Thoracic aorta (tissue), 2 donors: ENCODE results near the gene NF2. TPM values are rescaled to one million over a fixed set of nuclear protein-coding genes. Genes with fewer than 3 reads are reported as not detected.

ENCODE experiments used
- ATAC-seq: fragments of 150-250 bp; one replicate; pipeline ENCODE4 v1.8.0; 2017; ENCODE audit warnings: low read depth; ENCODE audit not compliant: insufficient number of reproducible peaks, low FRiP score
- DNase-seq: peaks from one replicate; pipeline ENCODE4 v3.0.0-alpha.2; 2020; ENCODE audit warnings: low spot score
- H3K27ac ChIP-seq, 2 donors: fragments of 200-600 bp; sonication (generic); 1 replicate in 1 of 2; 2 replicates in 1 of 2; pipeline ENCODE4 v1.5.1; 2016; ENCODE audit warnings: mild to moderate bottlenecking in 2 of 2, moderate library complexity in 2 of 2
- H3K27me3 ChIP-seq: fragments of 200-600 bp; sonication (generic); replicated peaks from 2 replicates; pipeline ENCODE4 v1.6.0; 2016; ENCODE audit warnings: mild to moderate bottlenecking; ENCODE audit not compliant: insufficient read depth
- H3K36me3 ChIP-seq: fragments of 200-600 bp; sonication (generic); one replicate; pipeline ENCODE4 v1.5.1; 2016
- H3K4me1 ChIP-seq, 2 donors: fragments of 200-600 bp; sonication (generic); 1 replicate in 1 of 2; 2 replicates in 1 of 2; pipeline versions ENCODE4 v1.5.1 to v1.6.0; 2016; ENCODE audit warnings: low read depth in 2 of 2, mild to moderate bottlenecking in 1 of 2; ENCODE audit not compliant: control insufficient read depth in 1 of 2
- H3K4me3 ChIP-seq: fragments of 200-600 bp; sonication (generic); 2 replicates; pipeline ENCODE4 v1.5.1; 2016; ENCODE audit warnings: mild to moderate bottlenecking
- H3K9me3 ChIP-seq: fragments of 200-600 bp; sonication (generic); 2 replicates; pipeline ENCODE4 v1.5.1; 2016
- total RNA-seq, 2 donors: library from RNA; depleted of rRNA; stranded (reverse); fragments of >200 nt; gene quantifications; one replicate each; pipeline versions ENCODE4 v1.1.0 to v1.2.3, GENCODE V29; 2016
- TF ChIP-seq, protein P1 (sequence below): fragments of 200-600 bp; sonication (generic); IDR thresholded peaks from one replicate; pipeline ENCODE4 v1.5.1; 2019; ENCODE audit warnings: antibody characterized with exemption

NF2 gene
- total RNA-seq, 2 donors from 2014 or later: 37.1 to 41.2 TPM

- ATAC-seq (no peak), DNase-seq (no peak)
- no peaks in the 10 kb centered on the region for H3K4me1 ChIP-seq
- H3K9me3 ChIP-seq: no peaks in the 10 kb centered on the region
- no peaks in the 10 kb centered on the region for H3K27me3 ChIP-seq
- no peak overlapping the region for H3K27ac ChIP-seq
- TF ChIP-seq, protein P1, sequence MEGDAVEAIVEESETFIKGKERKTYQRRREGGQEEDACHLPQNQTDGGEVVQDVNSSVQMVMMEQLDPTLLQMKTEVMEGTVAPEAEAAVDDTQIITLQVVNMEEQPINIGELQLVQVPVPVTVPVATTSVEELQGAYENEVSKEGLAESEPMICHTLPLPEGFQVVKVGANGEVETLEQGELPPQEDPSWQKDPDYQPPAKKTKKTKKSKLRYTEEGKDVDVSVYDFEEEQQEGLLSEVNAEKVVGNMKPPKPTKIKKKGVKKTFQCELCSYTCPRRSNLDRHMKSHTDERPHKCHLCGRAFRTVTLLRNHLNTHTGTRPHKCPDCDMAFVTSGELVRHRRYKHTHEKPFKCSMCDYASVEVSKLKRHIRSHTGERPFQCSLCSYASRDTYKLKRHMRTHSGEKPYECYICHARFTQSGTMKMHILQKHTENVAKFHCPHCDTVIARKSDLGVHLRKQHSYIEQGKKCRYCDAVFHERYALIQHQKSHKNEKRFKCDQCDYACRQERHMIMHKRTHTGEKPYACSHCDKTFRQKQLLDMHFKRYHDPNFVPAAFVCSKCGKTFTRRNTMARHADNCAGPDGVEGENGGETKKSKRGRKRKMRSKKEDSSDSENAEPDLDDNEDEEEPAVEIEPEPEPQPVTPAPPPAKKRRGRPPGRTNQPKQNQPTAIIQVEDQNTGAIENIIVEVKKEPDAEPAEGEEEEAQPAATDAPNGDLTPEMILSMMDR: no peak
- H3K36me3 ChIP-seq: peaks cover 7% of the 10 kb centered on the region
- no peak overlapping the region for H3K4me3 ChIP-seq
These were observed 36.1 kb upstream of the NF2 start for GRCh38 chr22:29567338-29567737.

DNA sequence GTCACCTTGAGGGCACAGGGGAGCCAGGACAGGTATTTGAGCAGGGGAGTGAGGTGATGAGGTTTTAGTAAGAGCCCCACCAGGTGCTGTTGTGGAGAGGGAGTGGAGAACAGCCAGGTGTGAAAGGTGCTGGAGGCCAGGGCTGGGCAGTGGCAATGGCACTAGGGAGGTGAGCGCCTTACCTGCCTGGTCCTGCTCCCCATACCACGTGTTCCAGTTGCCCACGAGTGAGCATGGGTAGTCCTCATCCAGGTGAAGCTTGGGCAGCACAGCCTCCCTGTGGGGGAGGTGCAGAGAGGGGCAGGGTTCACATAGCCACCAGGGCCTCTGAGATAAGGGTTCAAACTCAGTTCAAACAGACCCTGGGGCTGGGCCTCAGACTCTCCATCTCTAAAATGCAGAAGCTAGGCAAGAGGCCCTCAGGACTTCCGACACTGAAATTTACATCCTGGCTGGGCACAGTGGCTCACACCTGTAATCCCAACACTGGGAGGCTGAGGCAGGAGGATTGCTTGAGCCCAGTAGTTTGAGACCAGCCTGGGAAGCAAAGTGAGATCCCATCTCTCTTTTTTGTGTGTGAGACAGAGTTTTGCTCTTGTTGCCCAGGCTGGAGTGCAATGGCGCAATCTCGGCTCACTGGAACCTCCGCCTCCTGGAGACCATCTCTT is 34.3 kb upstream of the NF2 start:
- TF ChIP-seq, protein P1: no peak
- Histone ChIP-seq H3K27me3 (no peaks in the 10 kb centered on the region), H3K4me1 (no peaks in the 10 kb centered on the region), H3K36me3 (peaks cover 7% of the 10 kb centered on the region), H3K9me3 (no peaks in the 10 kb centered on the region), H3K27ac (no peak overlapping the region), H3K4me3 (no peak overlapping the region)
- DNase-seq (no peak), ATAC-seq (no peak)

DNA sequence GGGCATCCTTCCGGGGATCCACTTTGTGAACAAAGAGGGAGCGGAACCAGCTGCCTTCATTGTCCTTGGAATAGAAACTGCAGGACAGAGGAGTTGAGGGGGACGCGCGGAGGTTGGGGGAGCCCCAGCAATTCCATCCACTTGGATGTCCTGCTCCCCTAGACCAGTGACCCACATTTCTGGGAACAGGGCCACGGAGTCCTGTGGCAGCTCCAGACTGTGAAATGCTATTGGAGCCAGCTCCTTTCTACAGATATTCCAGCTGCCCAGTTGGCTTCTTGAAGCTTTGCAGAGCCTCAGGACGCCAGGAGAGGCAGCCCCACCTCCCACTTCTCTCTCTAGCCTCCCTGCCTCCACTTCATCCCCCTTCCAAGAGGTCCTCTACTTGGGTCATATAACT is 33.0 kb upstream of the NF2 start:
- no peak overlapping the region for H3K4me3 ChIP-seq
- TF ChIP-seq, protein P1: no peak
- H3K4me1 ChIP-seq: no peaks in the 10 kb centered on the region
- no peak overlapping the region for H3K27ac ChIP-seq
- H3K36me3 ChIP-seq: peaks cover 7% of the 10 kb centered on the region
- H3K27me3 ChIP-seq: no peaks in the 10 kb centered on the region
- ATAC-seq (no peak), DNase-seq (no peak)
- H3K9me3 ChIP-seq: no peaks in the 10 kb centered on the region

- Histone ChIP-seq H3K4me3 (no peak overlapping the region), H3K9me3 (no peaks in the 10 kb centered on the region), H3K27ac (no peak overlapping the region), H3K4me1 (no peaks in the 10 kb centered on the region), H3K27me3 (no peaks in the 10 kb centered on the region), H3K36me3 (peaks cover 7% of the 10 kb centered on the region)
- ATAC-seq (no peak), DNase-seq (no peak)
- TF ChIP-seq, protein P1: no peak
These were observed 32.4 kb upstream of the NF2 start for GRCh38 chr22:29570912-29571549.

GRCh38 chr22:29574762-29575450 is 28.5 kb upstream of the NF2 start:
- Histone ChIP-seq H3K4me1 (no peaks in the 10 kb centered on the region), H3K27ac (no peak overlapping the region), H3K27me3 (no peaks in the 10 kb centered on the region), H3K9me3 (no peaks in the 10 kb centered on the region), H3K4me3 (no peak overlapping the region), H3K36me3 (peaks cover 5% of the 10 kb centered on the region)
- no peak for DNase-seq
- ATAC-seq: no peak
- TF ChIP-seq, protein P1: no peak
